Subcutaneous abdominal adipose tissue (tissue), 5 donors: ENCODE data around the gene TGFB1.
"Not testable (repeated sequence)": the region's sequence is repeated elsewhere in the genome, so short reads cannot be mapped to it uniquely, and the experiment has no call there.

Experiments used
- H3K27ac ChIP-seq: one replicate; pipeline ENCODE4 v1.7.0; 2013; ENCODE audit warnings: low read depth, mild to moderate bottlenecking, inconsistent platforms, low read length, moderate library complexity
- H3K27me3 ChIP-seq, 5 donors: one replicate each; pipeline ENCODE4 v1.7.0; 2013; ENCODE audit warnings: low read length in 5 of 5, inconsistent platforms in 1 of 5; ENCODE audit not compliant: control insufficient read depth in 5 of 5, insufficient read depth in 4 of 5
- H3K36me3 ChIP-seq, 5 donors: one replicate each; pipeline ENCODE4 v1.7.0; 2013; ENCODE audit warnings: low read length in 5 of 5; ENCODE audit not compliant: control insufficient read depth in 5 of 5, insufficient read depth in 5 of 5
- H3K4me1 ChIP-seq, 5 donors: one replicate each; pipeline ENCODE4 v1.7.0; 2013; ENCODE audit warnings: low read length in 5 of 5, mild to moderate bottlenecking in 3 of 5, moderate library complexity in 1 of 5; ENCODE audit not compliant: control insufficient read depth in 5 of 5, insufficient read depth in 5 of 5
- H3K4me3 ChIP-seq, 5 donors: one replicate each; pipeline ENCODE4 v1.7.0; 2013; ENCODE audit warnings: low read length in 5 of 5, low read depth in 1 of 5
- H3K9ac ChIP-seq, 5 donors: one replicate each; pipeline ENCODE4 v1.7.0; 2013; ENCODE audit warnings: low read length in 5 of 5, mild to moderate bottlenecking in 4 of 5, moderate library complexity in 3 of 5
- H3K9me3 ChIP-seq, 5 donors: one replicate each; pipeline ENCODE4 v1.7.0; 2013; ENCODE audit warnings: low read length in 5 of 5; ENCODE audit not compliant: control insufficient read depth in 5 of 5
- donor health status: healthy.
- donor health status: healthy.
- donor health status: healthy.
- donor health status: healthy.
- donor health status: healthy.

The TGFB1 gene

DNA sequence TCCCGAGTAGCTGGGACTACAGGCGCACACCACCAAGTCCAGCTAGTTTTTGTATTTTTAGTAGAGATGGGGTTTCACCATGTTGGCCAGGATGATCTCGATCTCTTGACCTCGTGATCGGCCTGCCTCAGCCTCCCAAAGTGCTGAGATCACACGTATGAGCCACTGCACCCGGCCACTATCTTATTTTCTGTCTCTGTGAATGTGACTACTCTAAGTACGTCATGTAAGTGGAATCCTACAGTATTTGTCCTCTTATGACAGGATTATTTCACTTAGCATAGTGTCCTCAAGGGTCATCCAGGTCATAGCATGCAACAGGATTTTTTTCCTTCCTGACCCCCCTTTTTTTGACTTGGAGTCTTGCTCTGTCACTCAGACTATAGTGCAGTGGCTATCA lies 17.8 kb upstream of the TGFB1 start:
- Histone ChIP-seq H3K4me3 (no peak overlapping the region), H3K36me3 (no peaks in the 10 kb centered on the region), H3K9me3 (no peaks in the 10 kb centered on the region), H3K4me1 (peaks cover 1 to 23% (median 20%) of the 10 kb centered on the region in 5 donors), H3K9ac (no peak overlapping the region), H3K27ac (no peak overlapping the region), H3K27me3 (no peaks in the 10 kb centered on the region)

GRCh38 chr19:41371119-41371518 lies 17.4 kb upstream of the TGFB1 start:
- H3K27ac ChIP-seq, H3K27me3 ChIP-seq, H3K4me3 ChIP-seq, H3K9ac ChIP-seq, H3K36me3 ChIP-seq, H3K9me3 ChIP-seq: not testable (repeated sequence)
- peaks cover 1 to 19% (median 16%) of the 10 kb centered on the region in 5 donors for H3K4me1 ChIP-seq

GRCh38 chr19:41369769-41370168 lies 16.0 kb upstream of the TGFB1 start:
- H3K27me3 ChIP-seq: no peaks in the 10 kb centered on the region
- H3K4me1 ChIP-seq: peaks cover 2 to 20% (median 14%) of the 10 kb centered on the region in 5 donors
- H3K27ac ChIP-seq: no peak overlapping the region
- no peak overlapping the region for H3K4me3 ChIP-seq
- no peaks in the 10 kb centered on the region for H3K9me3 ChIP-seq
- H3K9ac ChIP-seq: no peak overlapping the region
- no peaks in the 10 kb centered on the region for H3K36me3 ChIP-seq

- no peak overlapping the region for H3K4me3 ChIP-seq
- H3K4me1 ChIP-seq: peaks cover 4 to 26% (median 17%) of the 10 kb centered on the region in 5 donors
- H3K36me3 ChIP-seq: no peaks in the 10 kb centered on the region
- no peak overlapping the region for H3K9ac ChIP-seq
- H3K27me3 ChIP-seq: no peaks in the 10 kb centered on the region
- no peaks in the 10 kb centered on the region for H3K9me3 ChIP-seq
- H3K27ac ChIP-seq: no peak overlapping the region
Observed at GRCh38 chr19:41367848-41368301, 14.2 kb upstream of the TGFB1 start.

DNA sequence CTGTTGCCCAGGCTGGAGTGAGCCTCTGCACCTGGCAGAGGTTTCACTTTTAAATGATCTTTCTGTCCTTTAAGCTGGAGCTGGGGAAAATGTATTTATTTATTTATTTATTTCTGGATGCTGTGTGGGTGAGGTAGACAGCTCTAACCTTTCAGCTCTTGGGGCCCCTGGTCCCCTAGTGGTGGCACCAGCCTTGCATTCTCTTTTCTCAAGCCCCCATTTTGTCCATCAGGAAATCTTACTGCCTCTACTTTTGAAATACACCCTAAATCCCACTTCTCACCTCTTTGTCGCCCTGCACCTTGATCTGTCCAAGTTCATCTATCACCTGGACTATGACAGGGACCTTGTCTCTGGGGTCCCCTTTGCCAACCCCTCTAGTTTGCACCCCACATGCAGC lies 12.4 kb upstream of the TGFB1 start:
- Histone ChIP-seq H3K9ac (no peak overlapping the region), H3K27me3 (no peaks in the 10 kb centered on the region), H3K36me3 (no peaks in the 10 kb centered on the region), H3K4me3 (no peak overlapping the region), H3K27ac (no peak overlapping the region), H3K9me3 (no peaks in the 10 kb centered on the region), H3K4me1 (peaks cover 4 to 27% (median 17%) of the 10 kb centered on the region in 5 donors)

- Histone ChIP-seq H3K4me1 (peaks cover 4 to 27% (median 17%) of the 10 kb centered on the region in 5 donors), H3K27me3 (no peaks in the 10 kb centered on the region), H3K27ac (peak overlapping the region; percentile 97), H3K9ac (peak overlapping the region; percentile 43 to 96 (median 88)), H3K4me3 (peak overlapping the region; percentile 75 to 99 (median 92)), H3K36me3 (no peaks in the 10 kb centered on the region), H3K9me3 (no peaks in the 10 kb centered on the region)
Observed at GRCh38 chr19:41364524-41365391, 11.0 kb upstream of the TGFB1 start.

GRCh38 chr19:41363753-41364523 lies 10.2 kb upstream of the TGFB1 start, which contains the start of gene B9D2:
TSS of gene B9D2 (minus strand) at chr19:41364149. CDS start at chr19:41363519, 630 bp downstream.
- H3K9me3 ChIP-seq: no peaks in the 10 kb centered on the region
- H3K27me3 ChIP-seq: no peaks in the 10 kb centered on the region
- peak within 1 kb of the TSS; percentile 97 for H3K27ac ChIP-seq
- H3K9ac ChIP-seq: peak within 1 kb of the TSS; percentile 70 to 96 (median 92)
- H3K4me1 ChIP-seq: peaks cover 4 to 27% (median 17%) of the 10 kb centered on the region in 5 donors
- H3K4me3 ChIP-seq: peak within 1 kb of the TSS; percentile 75 to 99 (median 92)
- H3K36me3 ChIP-seq: no peaks in the 10 kb centered on the region

GRCh38 chr19:41363371-41363752 lies 9.6 kb upstream of the TGFB1 start:
- H3K4me3 ChIP-seq: peak overlapping the region; percentile 75 to 99 (median 92)
- no peaks in the 10 kb centered on the region for H3K9me3 ChIP-seq
- no peaks in the 10 kb centered on the region for H3K27me3 ChIP-seq
- peaks cover 4 to 27% (median 17%) of the 10 kb centered on the region in 5 donors for H3K4me1 ChIP-seq
- H3K36me3 ChIP-seq: no peaks in the 10 kb centered on the region
- H3K9ac ChIP-seq: peak overlapping the region; percentile 68 to 96 (median 92)
- peak overlapping the region; percentile 97 for H3K27ac ChIP-seq

DNA sequence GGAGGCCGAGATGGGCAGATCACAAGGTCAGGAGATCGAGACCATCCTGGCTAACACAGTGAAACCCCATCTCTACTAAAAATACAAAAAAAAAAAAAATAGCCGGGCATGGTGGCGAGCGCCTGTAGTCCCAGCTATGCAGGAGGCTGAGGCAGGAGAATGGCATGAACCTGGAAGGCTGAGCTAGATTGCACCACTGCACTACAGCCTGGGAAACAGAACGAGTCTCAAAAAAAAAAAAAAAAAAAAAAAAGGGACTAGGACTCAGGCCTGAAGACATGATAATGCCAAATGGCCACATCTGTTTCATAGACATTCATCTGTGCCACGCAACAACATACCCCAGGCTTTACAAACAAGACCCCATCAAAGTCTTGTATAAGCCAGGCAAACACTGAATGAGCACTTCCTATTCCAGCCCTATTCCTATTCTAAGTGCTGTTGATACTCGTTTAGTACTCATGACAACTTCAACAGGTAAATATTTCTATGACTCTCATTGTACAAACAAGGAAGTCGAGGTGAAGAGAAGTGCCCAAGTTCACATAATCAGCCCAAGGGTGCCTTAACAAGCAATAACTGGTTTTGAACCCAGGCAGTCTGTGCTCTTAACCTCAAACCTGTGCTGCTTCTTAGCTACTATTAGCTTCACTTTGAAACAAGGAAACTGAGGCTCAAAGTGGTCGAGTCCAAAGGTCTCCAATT lies 8.6 kb upstream of the TGFB1 start:
- Histone ChIP-seq H3K4me3 (no peak overlapping the region), H3K27ac (no peak overlapping the region), H3K27me3 (no peaks in the 10 kb centered on the region), H3K9ac (no peak overlapping the region), H3K36me3 (no peaks in the 10 kb centered on the region), H3K4me1 (peaks cover 4 to 30% (median 20%) of the 10 kb centered on the region in 5 donors), H3K9me3 (no peaks in the 10 kb centered on the region)
